Stomach (tissue), 19 donors: ENCODE data around the gene SELENOK. TPM values are rescaled to one million over a fixed set of nuclear protein-coding genes. Genes with fewer than 3 reads are reported as not detected.
A peak's percentile ranks its signal among the peaks of the same experiment; 100 is the strongest.

Experiments
- DNase-seq, 2 donors: peaks; one replicate each; pipeline versions ENCODE4 v3.0.0 to v3.0.0-alpha.2; 2013 to 2019
- H3K27ac ChIP-seq, 5 donors: fragments of 200-600 bp in 4 of 5; sonication (generic) in 4 of 5; one replicate each; pipeline ENCODE4 v1.5.1; 2013 to 2019; ENCODE audit warnings: mild to moderate bottlenecking in 1 of 5, moderate library complexity in 1 of 5
- H3K27me3 ChIP-seq, 3 donors: fragments of 200-600 bp; sonication (generic); one replicate each; pipeline ENCODE4 v1.5.1; 2017 to 2019; ENCODE audit warnings: mixed run types in 1 of 3
- H3K36me3 ChIP-seq, 4 donors: fragments of 200-600 bp; sonication (generic); 1 replicate in 3 of 4; 2 replicates in 1 of 4; pipeline ENCODE4 v1.5.1; 2016 to 2019
- H3K4me1 ChIP-seq, 4 donors: fragments of 200-600 bp; sonication (generic); one replicate each; pipeline ENCODE4 v1.5.1; 2016 to 2019
- H3K4me3 ChIP-seq, 4 donors: fragments of 200-600 bp; sonication (generic) in 3 of 4; one replicate each; pipeline ENCODE4 v1.5.1; 2016 to 2019; ENCODE audit warnings: mild to moderate bottlenecking in 1 of 4
- H3K9me3 ChIP-seq, 4 donors: fragments of 200-600 bp; sonication (generic); one replicate each; pipeline ENCODE4 v1.5.1; 2016 to 2019
- EP300 ChIP-seq: sonication (generic); formaldehyde crosslinking; IDR thresholded peaks from one replicate; pipeline ENCODE4 v1.6.1; 2017; ENCODE audit warnings: antibody characterized with exemption
- POLR2A ChIP-seq, 4 donors: fragments of 450-650 bp; IDR thresholded peaks; one replicate each; pipeline ENCODE4 v1.6.1; 2016; ENCODE audit warnings: antibody characterized with exemption in 4 of 4, control low read depth in 2 of 4, mild to moderate bottlenecking in 1 of 4, moderate library complexity in 1 of 4
- POLR2AphosphoS5 ChIP-seq, 3 donors: sonication (generic); formaldehyde crosslinking; IDR thresholded peaks; one replicate each; pipeline ENCODE4 v1.6.1; 2016; ENCODE audit warnings: antibody characterized with exemption in 3 of 3
- WGBS, 5 donors: extraction: QIAGEN DNeasy Blood & Tissue Kit in 3 of 5; methylation state at CpG; one replicate each; pipeline versions ENCODE4 v1.1.5 to v1.1.7; 2013 to 2018; 5-methylcytosine and 5-hydroxymethylcytosine counted together
- intact Hi-C: fragments of 100-400 bp; cut with DNase I; formaldehyde crosslinking; loops from one replicate; pipeline ENCODE4 v1.15.1; 2023; ENCODE audit warnings: low total_unique reads
- long read RNA-seq, 10 donors: transcript quantifications; one replicate each; lab custom pipeline, GENCODE V29; 2026
- polyA plus RNA-seq, 3 donors: library from polyadenylated mRNA; stranded (reverse); fragments of 200-250 nt; gene quantifications; one replicate each; pipeline ENCODE4 v1.2.3, GENCODE V29; 2013
- total RNA-seq, 5 donors: library from RNA; depleted of rRNA; stranded (reverse); fragments of >200 nt; gene quantifications; one replicate each; pipeline versions ENCODE4 v1.1.0 to v1.2.3, GENCODE V29; 2014 to 2016
- TF ChIP-seq, protein P1 (sequence below), 7 experiments: fragments of 450-650 bp in 4 of 7; fragments of 200-600 bp in 3 of 7; sonication (generic) in 3 of 7; IDR thresholded peaks; one replicate each; pipeline ENCODE4 v1.5.1; 2016 to 2019; ENCODE audit warnings: antibody characterized with exemption in 7 of 7, control low read depth in 2 of 7, mild to moderate bottlenecking in 1 of 7
- donor health status: healthy with polysubstance abuse.
- donor health status: Bipolar disorder and iron deficiency.
- donor health status: healthy.

Gene SELENOK
- total RNA-seq (100 to 1,000 TPM in 1 of 5 donors, 10 to 100 TPM in 4; 19.4 to 143 (median 53.1) TPM), polyA plus RNA-seq (10 to 100 TPM; 83.1 to 92.9 (median 83.9) TPM)
- long read RNA-seq, donor 1, transcript SELENOK-204 (5 exons, 1,633 nt): major isoform, 23 of 24 reads
- long read RNA-seq, donor 1, partial matches to known transcripts: 0 of 24 reads
- long read RNA-seq, donor 1, other reads (novel, unspliced or antisense): 0 of 24 reads
- long read RNA-seq, donor 2, transcript SELENOK-204 (5 exons, 1,633 nt): major isoform, 33 of 34 reads
- long read RNA-seq, donor 2, partial matches to known transcripts: 0 of 34 reads
- long read RNA-seq, donor 2, other reads (novel, unspliced or antisense): 0 of 34 reads
- long read RNA-seq, donor 3, transcript SELENOK-204 (5 exons, 1,633 nt): major isoform, 18 of 20 reads
- long read RNA-seq, donor 3, partial matches to known transcripts: 0 of 20 reads
- long read RNA-seq, donor 3, other reads (novel, unspliced or antisense): 0 of 20 reads
- long read RNA-seq, donor 4, partial matches to known transcripts: 0 of 3 reads
- long read RNA-seq, donor 4, other reads (novel, unspliced or antisense): 0 of 3 reads
- long read RNA-seq, donor 5, transcript SELENOK-204 (5 exons, 1,633 nt): major isoform, 34 of 56 reads
- long read RNA-seq, donor 5, partial matches to known transcripts: 20 of 56 reads
- long read RNA-seq, donor 5, other reads (novel, unspliced or antisense): 0 of 56 reads
- long read RNA-seq, donor 6: 0 reads
- long read RNA-seq, donor 7, transcript SELENOK-204 (5 exons, 1,633 nt): major isoform, 34 of 51 reads
- long read RNA-seq, donor 7, partial matches to known transcripts: 14 of 51 reads
- long read RNA-seq, donor 7, other reads (novel, unspliced or antisense): 0 of 51 reads
- long read RNA-seq, donor 8, transcript SELENOK-204 (5 exons, 1,633 nt): major isoform, 31 of 37 reads
- long read RNA-seq, donor 8, partial matches to known transcripts: 5 of 37 reads
- long read RNA-seq, donor 8, other reads (novel, unspliced or antisense): 0 of 37 reads
- long read RNA-seq, donor 9, transcript SELENOK-204 (5 exons, 1,633 nt): major isoform, 42 of 47 reads
- long read RNA-seq, donor 9, partial matches to known transcripts: 5 of 47 reads
- long read RNA-seq, donor 9, other reads (novel, unspliced or antisense): 0 of 47 reads
- long read RNA-seq, donor 10, transcript SELENOK-204 (5 exons, 1,633 nt): major isoform, 19 of 20 reads
- long read RNA-seq, donor 10, partial matches to known transcripts: 0 of 20 reads
- long read RNA-seq, donor 10, other reads (novel, unspliced or antisense): 0 of 20 reads

DNA sequence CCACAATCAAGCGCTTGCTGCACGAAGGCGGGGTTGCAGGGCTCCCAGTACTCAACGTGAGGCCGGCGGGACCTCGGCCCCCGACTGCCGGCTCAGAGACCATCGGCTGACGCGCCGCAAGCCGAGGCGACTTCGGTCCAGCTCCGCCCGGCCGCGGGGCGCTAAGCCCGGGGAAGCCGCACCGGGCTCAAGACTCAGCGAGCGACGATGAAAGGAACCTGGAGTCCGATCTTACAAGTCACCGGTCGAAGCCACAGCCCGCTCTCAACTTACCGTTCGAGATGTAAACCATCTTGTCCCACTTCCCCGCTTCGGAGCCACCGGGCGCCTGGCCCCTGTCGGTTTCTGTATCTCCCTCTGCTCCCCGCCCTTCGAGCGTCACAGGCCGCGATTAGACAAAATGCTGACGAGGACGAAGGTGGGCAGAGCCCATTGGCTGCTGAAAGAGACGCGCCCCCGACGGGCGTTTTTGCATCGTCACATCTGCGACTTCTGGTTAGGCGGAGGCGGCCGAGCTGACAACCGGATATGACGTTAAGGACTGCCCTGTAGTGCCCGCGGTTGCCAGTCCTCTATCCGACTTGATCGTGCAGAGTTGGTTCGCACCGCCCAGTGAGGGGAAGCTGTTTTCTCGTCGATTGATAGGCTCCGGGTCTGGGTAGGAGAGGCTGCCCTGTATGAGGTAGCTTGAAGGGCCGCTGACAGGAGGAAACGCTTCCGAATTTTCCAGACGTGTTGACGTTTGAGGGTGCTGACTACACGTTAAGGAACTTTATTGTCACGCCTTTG lies at the start of gene SELENOK:
Gene SELENOK (minus strand): TSS at position 363 of the 789 bp plus-strand sequence.
- TF ChIP-seq, protein P1, sequence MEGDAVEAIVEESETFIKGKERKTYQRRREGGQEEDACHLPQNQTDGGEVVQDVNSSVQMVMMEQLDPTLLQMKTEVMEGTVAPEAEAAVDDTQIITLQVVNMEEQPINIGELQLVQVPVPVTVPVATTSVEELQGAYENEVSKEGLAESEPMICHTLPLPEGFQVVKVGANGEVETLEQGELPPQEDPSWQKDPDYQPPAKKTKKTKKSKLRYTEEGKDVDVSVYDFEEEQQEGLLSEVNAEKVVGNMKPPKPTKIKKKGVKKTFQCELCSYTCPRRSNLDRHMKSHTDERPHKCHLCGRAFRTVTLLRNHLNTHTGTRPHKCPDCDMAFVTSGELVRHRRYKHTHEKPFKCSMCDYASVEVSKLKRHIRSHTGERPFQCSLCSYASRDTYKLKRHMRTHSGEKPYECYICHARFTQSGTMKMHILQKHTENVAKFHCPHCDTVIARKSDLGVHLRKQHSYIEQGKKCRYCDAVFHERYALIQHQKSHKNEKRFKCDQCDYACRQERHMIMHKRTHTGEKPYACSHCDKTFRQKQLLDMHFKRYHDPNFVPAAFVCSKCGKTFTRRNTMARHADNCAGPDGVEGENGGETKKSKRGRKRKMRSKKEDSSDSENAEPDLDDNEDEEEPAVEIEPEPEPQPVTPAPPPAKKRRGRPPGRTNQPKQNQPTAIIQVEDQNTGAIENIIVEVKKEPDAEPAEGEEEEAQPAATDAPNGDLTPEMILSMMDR (IDR thresholded peaks at IDR 0.05): no peak
- TF ChIP-seq POLR2A (IDR thresholded peaks at IDR 0.05) (peak in 2 of 4 donors; percentile 98 to 99), POLR2AphosphoS5 (IDR thresholded peaks at IDR 0.05) (peak; percentile 99), EP300 (no peak)

DNA sequence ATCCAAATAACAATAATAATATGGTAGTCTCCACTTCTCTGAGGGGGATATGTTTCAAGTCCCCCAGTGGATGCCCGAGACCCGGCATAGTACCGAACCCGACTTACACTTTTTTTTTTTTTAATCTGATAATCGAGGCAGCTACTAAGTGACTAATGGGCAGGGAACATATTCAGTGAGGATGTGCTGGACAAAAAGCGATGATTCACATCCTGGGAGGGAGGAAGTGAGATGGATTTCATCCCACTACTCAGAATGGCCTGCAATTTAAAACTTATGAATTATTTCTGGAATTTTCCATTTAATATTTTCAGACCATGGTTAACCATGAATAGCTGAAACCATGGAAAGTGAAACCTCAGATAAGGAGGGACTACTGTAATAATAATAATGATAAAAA lies 49.5 kb upstream of the SELENOK start:
- WGBS, 5 donors: 77 to 81% (median 79%) methylated on average over 6 of the region's 6 CpGs
- Histone ChIP-seq H3K4me3 (no peak overlapping the region), H3K4me1 (no peaks in the 10 kb centered on the region), H3K36me3 (no peaks in the 10 kb centered on the region), H3K27me3 (peaks cover 0 to 29% (median 0%) of the 10 kb centered on the region in 3 donors), H3K27ac (no peak overlapping the region), H3K9me3 (peaks cover 0 to 7% (median 4%) of the 10 kb centered on the region in 4 donors)
- intact Hi-C loops: loop anchor here (10.0 kb wide), 1 partner anchor 434 kb away; no protein-coding TSS in a partner anchor
- DNase-seq: no peak
- TF ChIP-seq POLR2A (IDR thresholded peaks at IDR 0.05) (no peak), EP300 (no peak), POLR2AphosphoS5 (IDR thresholded peaks at IDR 0.05) (no peak)
- TF ChIP-seq, protein P1 (IDR thresholded peaks at IDR 0.05): no peak

More for the DNA sequence above, at the start of gene SELENOK:
- Histone ChIP-seq H3K27me3 (no peaks in the 10 kb centered on the region), H3K27ac (peak within 1 kb of the TSS; percentile 97 to 99 (median 98)), H3K9me3 (no peaks in the 10 kb centered on the region), H3K36me3 (peaks cover 0 to 18% (median 15%) of the 10 kb centered on the region in 4 donors), H3K4me3 (peak within 1 kb of the TSS; percentile 70 to 96 (median 84)), H3K4me1 (peaks cover 12 to 39% (median 28%) of the 10 kb centered on the region in 4 donors)
- DNase-seq: peak; percentile 99 to 100
- WGBS, 5 donors: 0 to 1% (median 0%) methylated on average over 48 to 73 of the region's 73 CpGs
- intact Hi-C loops: no loop called here

DNA sequence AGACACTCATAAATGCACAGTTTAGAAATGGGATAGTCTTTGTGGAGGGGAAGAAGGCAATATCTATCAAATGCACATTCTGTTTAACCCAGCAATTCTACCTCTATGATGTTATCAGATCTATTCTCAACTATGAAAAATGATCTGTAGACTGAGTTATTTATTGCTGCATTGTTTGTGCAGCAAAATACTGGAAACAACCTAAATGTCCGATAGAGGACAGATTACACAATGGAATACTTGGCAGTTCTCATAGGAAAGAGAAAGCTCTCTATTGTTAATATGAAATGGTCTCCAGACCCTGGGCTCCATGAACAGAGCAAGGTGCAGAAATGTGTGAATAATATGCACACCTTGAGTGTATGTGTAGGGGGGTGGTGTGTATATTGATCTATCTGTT lies 49.0 kb upstream of the SELENOK start:
- peaks cover 0 to 29% (median 0%) of the 10 kb centered on the region in 3 donors for H3K27me3 ChIP-seq
- H3K27ac ChIP-seq: no peak overlapping the region
- peaks cover 0 to 6% (median 4%) of the 10 kb centered on the region in 4 donors for H3K9me3 ChIP-seq
- H3K36me3 ChIP-seq: no peaks in the 10 kb centered on the region
- 23 to 41% (median 26%) methylated on average over 1 of the region's 1 CpG for WGBS, 5 donors
- intact Hi-C loops: loop anchor here (10.0 kb wide), 1 partner anchor 434 kb away; no protein-coding TSS in a partner anchor
- DNase-seq: no peak
- H3K4me1 ChIP-seq: no peaks in the 10 kb centered on the region
- H3K4me3 ChIP-seq: no peak overlapping the region
- TF ChIP-seq POLR2A (IDR thresholded peaks at IDR 0.05) (no peak), POLR2AphosphoS5 (IDR thresholded peaks at IDR 0.05) (no peak), EP300 (no peak)
- TF ChIP-seq, protein P1 (IDR thresholded peaks at IDR 0.05): no peak
